ENCODE measurements around the gene CCDC88B. TPM values are rescaled to one million over a fixed set of nuclear protein-coding genes. Genes with fewer than 3 reads are reported as not detected.

The CCDC88B gene
- total RNA-seq, 1 experiment from 2014 or later: 11.2 TPM

DNA sequence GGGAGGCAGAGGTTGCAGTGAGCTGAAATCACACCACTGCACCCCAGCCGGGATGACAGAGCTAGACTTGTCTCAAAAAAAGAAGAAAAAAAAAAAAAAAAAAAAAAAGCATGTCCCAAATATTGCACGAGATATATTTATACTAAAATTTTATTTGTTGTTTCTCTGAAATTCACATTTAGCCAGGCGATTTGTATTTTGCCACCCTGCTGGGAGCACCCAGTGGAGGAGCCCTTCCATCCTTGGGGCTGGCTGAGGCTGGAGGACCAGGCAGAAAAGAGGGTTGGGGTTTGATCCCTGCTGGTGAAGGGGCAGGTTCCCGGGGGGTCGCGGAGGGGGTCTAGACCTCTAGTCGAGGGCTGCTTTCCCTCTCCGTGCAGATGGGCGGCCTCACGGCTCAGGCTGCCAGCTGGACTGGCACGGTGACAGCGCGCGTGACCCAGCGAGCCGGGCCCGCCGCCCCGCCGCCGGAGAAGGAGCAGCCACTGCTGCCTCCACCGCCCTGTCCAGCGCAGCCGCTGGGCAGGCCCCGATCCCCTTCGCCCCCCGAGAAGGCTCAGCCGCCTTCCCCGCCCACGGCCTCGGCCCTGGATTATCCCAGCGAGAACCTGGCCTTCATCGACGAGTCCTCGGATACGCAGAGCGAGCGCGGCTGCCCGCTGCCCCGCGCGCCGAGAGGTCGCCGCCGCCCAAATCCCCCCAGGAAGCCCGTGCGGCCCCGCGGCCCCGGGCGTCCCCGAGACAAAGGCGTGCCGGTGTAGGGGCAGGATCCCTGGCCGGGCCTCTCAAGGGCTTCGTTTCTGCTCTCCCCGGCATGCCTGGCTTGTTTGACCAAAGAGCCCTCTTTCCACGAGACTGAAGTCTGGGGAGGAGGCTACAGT, 40.8 kb upstream of the CCDC88B start:
- Mint-ChIP-seq H3K4me1 (peaks cover 11 to 28% of the 10 kb centered on the region in 2 experiments; a peak in 3 of 4 replicates), H3K27ac (no peak overlapping the region), H3K4me3 (peak overlapping the region; percentile 46 to 82; a peak in 4 of 5 replicates), H3K36me3 (ENCODE audit: insufficient read depth in 1 of 3, low read depth in 3 of 3) (peaks cover 0 to 2% (median 0%) of the 10 kb centered on the region in 3 experiments; a peak in 2 of 7 replicates), H3K9me3 (peaks cover 0 to 3% of the 10 kb centered on the region in 2 experiments; a peak in 2 of 5 replicates), H3K27me3 (ENCODE audit: low read depth) (peaks cover 93% of the 10 kb centered on the region)
- Histone ChIP-seq H3K14ac (ENCODE audit: insufficient read depth, low read length) (no peak overlapping the region), H3K79me1 (ENCODE audit: insufficient read depth, low read depth, low read length, poor library complexity, severe bottlenecking) (no peaks in the 10 kb centered on the region), H3K4me2 (ENCODE audit: insufficient read depth, insufficient read length, low read length) (peak overlapping the region; percentile 11), H3K23me2 (ENCODE audit: insufficient read length, low read depth, low read length, poor library complexity, severe bottlenecking) (peaks cover 13% of the 10 kb centered on the region), H3K9me3 (ENCODE audit: control insufficient read depth, low read depth, low read length) (no peaks in the 10 kb centered on the region), H2BK120ac (ENCODE audit: low read depth, low read length, poor library complexity, severe bottlenecking) (no peak overlapping the region), H4K91ac (ENCODE audit: insufficient read length, low read depth, low read length) (no peak overlapping the region), H3K27ac (ENCODE audit: insufficient read length, low read depth, low read length) (no peak overlapping the region), H2BK15ac (ENCODE audit: low read depth, low read length) (no peak overlapping the region), H3K56ac (ENCODE audit: insufficient read length, low read depth, low read length) (no peak overlapping the region), H3K79me2 (ENCODE audit: insufficient read depth, low read length) (no peaks in the 10 kb centered on the region), H4K5ac (ENCODE audit: insufficient read length, low read depth, low read length) (no peak overlapping the region), H2AFZ (ENCODE audit: low read length) (no peak overlapping the region), H2BK20ac (ENCODE audit: low read depth, low read length, poor library complexity, severe bottlenecking) (no peak overlapping the region), H3K23ac (ENCODE audit: insufficient read length, low read depth, low read length) (no peak overlapping the region), H2BK12ac (ENCODE audit: insufficient read length, low read depth, low read length) (no peak overlapping the region), H3K4ac (ENCODE audit: low read depth, low read length) (no peak overlapping the region), H3K9ac (ENCODE audit: extremely low read depth, insufficient read length, low read length) (no peak overlapping the region), H3K27me3 (ENCODE audit: insufficient read depth, low read length) (peaks cover 62% of the 10 kb centered on the region), H2AK5ac (ENCODE audit: insufficient read length, low read length) (no peak overlapping the region), H3K18ac (ENCODE audit: insufficient read length, low read depth, low read length) (no peak overlapping the region), H3K4me1 (ENCODE audit: insufficient read depth, low read length) (no peaks in the 10 kb centered on the region), H4K20me1 (ENCODE audit: control insufficient read depth, insufficient read depth, insufficient read length) (no peaks in the 10 kb centered on the region), H4K8ac (replicated peaks; ENCODE audit: insufficient read length, low read depth, low read length) (no peak overlapping the region), H3T11ph (ENCODE audit: low read length) (no peak overlapping the region), H2BK5ac (ENCODE audit: insufficient read length, low read length) (no peak overlapping the region)
- TF ChIP-seq CTCF (conservative IDR thresholded peaks at IDR 0.05): no peak
- DNase-seq: no peak
- no CpG with 5 or more reads among the region's 60 CpGs for WGBS (ENCODE audit: extremely low coverage, insufficient read length, low lambda C conversion rate)

Data from H9 (cell line).